ENCODE data around the gene ACAP3.

- TF ChIP-seq, protein P1, sequence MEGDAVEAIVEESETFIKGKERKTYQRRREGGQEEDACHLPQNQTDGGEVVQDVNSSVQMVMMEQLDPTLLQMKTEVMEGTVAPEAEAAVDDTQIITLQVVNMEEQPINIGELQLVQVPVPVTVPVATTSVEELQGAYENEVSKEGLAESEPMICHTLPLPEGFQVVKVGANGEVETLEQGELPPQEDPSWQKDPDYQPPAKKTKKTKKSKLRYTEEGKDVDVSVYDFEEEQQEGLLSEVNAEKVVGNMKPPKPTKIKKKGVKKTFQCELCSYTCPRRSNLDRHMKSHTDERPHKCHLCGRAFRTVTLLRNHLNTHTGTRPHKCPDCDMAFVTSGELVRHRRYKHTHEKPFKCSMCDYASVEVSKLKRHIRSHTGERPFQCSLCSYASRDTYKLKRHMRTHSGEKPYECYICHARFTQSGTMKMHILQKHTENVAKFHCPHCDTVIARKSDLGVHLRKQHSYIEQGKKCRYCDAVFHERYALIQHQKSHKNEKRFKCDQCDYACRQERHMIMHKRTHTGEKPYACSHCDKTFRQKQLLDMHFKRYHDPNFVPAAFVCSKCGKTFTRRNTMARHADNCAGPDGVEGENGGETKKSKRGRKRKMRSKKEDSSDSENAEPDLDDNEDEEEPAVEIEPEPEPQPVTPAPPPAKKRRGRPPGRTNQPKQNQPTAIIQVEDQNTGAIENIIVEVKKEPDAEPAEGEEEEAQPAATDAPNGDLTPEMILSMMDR (IDR thresholded peaks at IDR 0.05) = no peak
- TF ChIP-seq POLR2AphosphoS5 (IDR thresholded peaks at IDR 0.05) = no peak
Measured at GRCh38 chr1:1310109-1310385, 2.3 kb upstream of the ACAP3 start.

Data from breast epithelium (tissue), 3 donors.